ENCODE data around the gene WFIKKN2. TPM values are rescaled to one million over a fixed set of nuclear protein-coding genes. Genes with fewer than 3 reads are reported as not detected.
A peak's percentile ranks its signal among the peaks of the same experiment; 100 is the strongest.

The WFIKKN2 gene
- total and polyA plus RNA-seq, 2 of the 13 experiments (the other 11 are each of a cell fraction or from before 2014, with no cell fraction given): not detected

GRCh38 chr17:50787106-50787505 lies 48.3 kb upstream of the WFIKKN2 start:
- Histone ChIP-seq H3K36me3 (replicated peaks in 1 of 2; ENCODE audit: control insufficient read depth in 1 of 2, insufficient read depth in 2 of 2, low read length in 2 of 2) (no peaks in the 10 kb centered on the region), H3K4me2 (ENCODE audit: low read depth, low read length) (no peak overlapping the region), H4K20me1 (ENCODE audit: insufficient read depth, low read length) (no peaks in the 10 kb centered on the region), H3K27me3 (ENCODE audit: control insufficient read depth in 1 of 2, insufficient read depth in 2 of 2, low read length in 2 of 2) (peaks cover 2 to 8% of the 10 kb centered on the region in 2 experiments; a peak in 2 of 5 replicates), H3K9me3 (ENCODE audit: low read length) (no peaks in the 10 kb centered on the region), H3K79me2 (ENCODE audit: insufficient read depth, low read length) (no peaks in the 10 kb centered on the region), H3K4me1 (ENCODE audit: insufficient read depth, low read length) (peaks cover 23% of the 10 kb centered on the region), H3K9ac (ENCODE audit: insufficient read depth, low read depth, low read length) (no peak overlapping the region), H3K27ac (ENCODE audit: extremely low read length, insufficient read depth, low read length) (no peak overlapping the region), H3K4me3 (replicated peaks in 1 of 3; ENCODE audit: insufficient read depth in 1 of 3, low read depth in 2 of 3, low read length in 3 of 3) (no peak overlapping the region), H2AFZ (ENCODE audit: low read length) (no peak overlapping the region)
- ATAC-seq (no peak), DNase-seq (ENCODE audit: low spot score) (no peak), FAIRE-seq (no peak)
- 65% methylated on average over 7 of the region's 7 CpGs for whole genome bisulfite sequencing (ENCODE audit: low lambda C conversion rate)
- TF ChIP-seq ZNF687 (CRISPR knock-in tag; IDR thresholded peaks at IDR 0.05) (peak; percentile 63), TIGD3 (CRISPR knock-in tag; IDR thresholded peaks at IDR 0.05; ENCODE audit: borderline replicate concordance) (no peak), KDM5B (CRISPR knock-in tag; IDR thresholded peaks at IDR 0.05; ENCODE audit: borderline replicate concordance) (no peak), CHD4 (IDR thresholded peaks at IDR 0.05; ENCODE audit: borderline replicate concordance, low read length) (no peak)
- intact Hi-C loops (cut with micrococcal nuclease; ENCODE audit: unreplicated experiment) (no loop called here), in situ Hi-C loops (cut with HindIII; ENCODE audit: extremely low pct_ligation_motif_present, low pct_unique_long_range_greater_than_20kb) (loop anchor here (5.0 kb wide), 1 partner anchor 55 kb away; no protein-coding TSS in a partner anchor)
- POLR2A ChIA-PET: no interaction called here
- BruUV-seq (replicated peaks): no TSS peak
- CTCF ChIA-PET (ENCODE audit: low intra/inter-chr PET ratio, low total read pairs): no interaction called here
